Measurements from ENCODE around the gene CMTM4.
"Not testable (repeated sequence)": the region's sequence is repeated elsewhere in the genome, so short reads cannot be mapped to it uniquely, and the experiment has no call there.

CMTM4 gene

GRCh38 chr16:66676599-66676998, 19.9 kb downstream of the CMTM4 start:
- FAIRE-seq = no peak
- no peak for TF ChIP-seq CTCF (IDR thresholded peaks at IDR 0.05; ENCODE audit: insufficient read depth, missing control alignments)
- no peak for DNase-seq (ENCODE audit: insufficient read length, low spot score)

GRCh38 chr16:66673691-66674090, 22.9 kb downstream of the CMTM4 start:
- no peak for DNase-seq (ENCODE audit: insufficient read length, low spot score)
- no peak for FAIRE-seq
- no peak for TF ChIP-seq CTCF (IDR thresholded peaks at IDR 0.05; ENCODE audit: insufficient read depth, missing control alignments)

DNA sequence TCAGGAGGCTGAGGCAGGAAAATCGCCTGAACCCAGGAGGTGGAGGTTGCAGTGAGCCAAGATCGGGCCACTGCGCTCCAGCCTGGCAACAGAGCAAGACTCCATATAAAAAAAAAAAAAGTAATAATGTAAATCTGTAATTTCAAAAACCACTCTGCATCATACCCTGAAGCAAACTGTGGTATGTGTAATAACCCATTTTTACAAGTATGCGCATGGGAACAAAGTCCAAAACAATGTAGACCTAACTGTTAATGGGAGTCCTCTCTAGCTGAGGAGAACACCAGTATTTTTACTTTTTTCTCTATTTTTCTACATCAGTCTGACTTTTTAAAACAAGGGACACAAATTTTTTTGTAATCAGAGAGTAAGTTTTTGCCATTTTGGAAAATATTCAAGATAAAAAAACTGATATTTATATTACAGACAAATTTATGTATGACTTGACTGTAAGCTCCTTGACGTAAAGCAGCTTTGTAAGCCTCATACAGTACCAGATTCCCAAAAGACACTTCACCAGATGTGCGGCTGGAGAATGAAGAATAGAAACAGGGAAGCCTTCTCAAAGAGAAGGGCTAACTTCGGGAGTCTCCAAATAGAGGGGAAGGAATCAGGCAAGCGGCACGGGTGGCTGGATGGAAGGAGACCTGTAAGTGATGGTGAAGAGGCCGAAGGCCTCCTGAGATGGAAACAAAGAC, 25.7 kb downstream of the CMTM4 start:
- FAIRE-seq = no peak
- no peak for TF ChIP-seq CTCF (IDR thresholded peaks at IDR 0.05; ENCODE audit: insufficient read depth, missing control alignments)
- no peak for DNase-seq (ENCODE audit: insufficient read length, low spot score)

DNA sequence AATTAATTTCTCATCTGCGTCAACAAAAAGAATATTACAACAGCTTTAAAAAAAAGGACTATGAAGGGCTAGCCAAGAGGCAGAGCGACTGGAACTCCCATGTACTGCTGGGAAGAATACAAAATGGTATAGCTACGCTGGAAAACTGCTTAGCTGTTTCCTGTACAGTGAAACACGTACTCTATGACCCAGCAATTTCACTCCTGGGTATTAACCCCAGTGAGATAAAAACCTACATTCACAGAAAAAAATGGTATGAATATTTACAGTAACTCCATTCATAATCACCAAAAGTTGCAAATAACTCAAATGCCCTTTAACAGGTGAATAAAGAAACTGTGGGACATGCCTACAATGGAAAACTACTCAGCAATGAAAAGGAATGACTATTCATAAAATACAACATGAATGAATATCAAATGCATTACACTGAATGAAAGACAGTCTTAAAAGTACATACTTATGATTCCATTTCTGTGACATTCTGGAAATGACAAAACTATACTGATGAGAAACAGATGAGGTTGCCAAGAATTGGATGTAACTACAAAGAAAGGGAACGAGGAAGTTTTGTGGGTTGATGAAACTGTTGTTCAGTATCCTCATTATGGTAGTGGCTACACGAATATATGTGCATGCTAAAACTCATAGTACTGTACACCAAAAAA, 27.6 kb downstream of the CMTM4 start:
- DNase-seq (ENCODE audit: insufficient read length, low spot score) = no peak
- TF ChIP-seq CTCF (IDR thresholded peaks at IDR 0.05; ENCODE audit: insufficient read depth, missing control alignments) = no peak
- no peak for FAIRE-seq

DNA sequence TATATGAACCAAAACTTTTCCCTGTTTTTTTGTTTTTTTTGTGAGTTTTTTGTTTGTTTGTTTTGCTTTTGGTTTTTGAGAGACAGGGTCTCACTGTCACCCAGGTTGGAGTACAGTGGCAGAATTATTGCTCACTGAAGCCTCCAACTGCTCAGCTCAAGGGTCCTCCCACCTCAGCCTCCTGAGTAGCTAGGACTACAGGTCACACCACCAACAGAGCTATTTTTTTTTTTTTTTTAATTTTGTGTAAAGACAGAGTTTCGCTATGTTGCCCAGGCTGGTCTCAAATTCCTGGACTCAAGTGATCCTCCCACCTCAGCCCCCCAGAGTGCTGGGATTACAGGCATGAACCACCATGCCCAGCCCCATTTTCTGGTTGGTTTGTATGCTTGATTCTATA, 28.6 kb downstream of the CMTM4 start:
- DNase-seq (ENCODE audit: insufficient read length, low spot score) (no peak), FAIRE-seq (no peak)
- no peak for TF ChIP-seq CTCF (IDR thresholded peaks at IDR 0.05; ENCODE audit: insufficient read depth, missing control alignments)

DNA sequence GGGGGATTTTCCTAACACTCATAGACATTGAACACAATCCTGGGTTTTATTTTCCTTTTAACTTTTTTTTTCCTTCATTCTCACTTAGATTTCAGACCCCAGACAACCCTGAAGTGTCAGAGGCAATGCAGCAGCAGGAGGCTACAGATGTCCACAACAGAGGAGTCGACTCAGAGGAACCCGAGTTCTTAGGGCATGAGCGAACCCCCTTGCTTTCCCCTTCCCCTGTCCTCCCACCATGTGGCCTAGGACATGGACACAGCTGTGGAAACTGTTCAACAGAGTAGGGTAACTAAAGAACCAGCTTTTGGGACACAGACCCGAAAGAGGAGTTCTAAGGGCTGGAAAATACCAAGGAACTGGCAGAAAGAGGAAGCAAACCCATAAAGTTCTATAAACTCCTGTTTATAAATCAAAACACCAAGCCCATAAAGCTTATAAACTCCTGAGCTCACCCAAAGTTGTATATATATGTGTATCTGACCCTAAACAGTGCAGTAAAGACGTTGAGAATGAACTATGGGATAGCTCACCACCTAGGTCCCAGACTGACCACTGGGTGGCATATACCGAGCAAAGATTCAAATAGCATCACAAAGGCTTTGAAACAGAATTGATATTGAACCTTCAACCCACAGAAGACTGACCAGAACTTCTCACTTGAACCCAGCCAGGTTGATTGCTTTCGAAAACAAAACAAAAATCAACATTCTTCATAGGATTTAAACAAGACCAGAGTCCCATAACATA, 33.9 kb downstream of the CMTM4 start:
- no peak for TF ChIP-seq CTCF (IDR thresholded peaks at IDR 0.05; ENCODE audit: insufficient read depth, missing control alignments)
- DNase-seq (ENCODE audit: insufficient read length, low spot score) (no peak), FAIRE-seq (no peak)

- DNase-seq (ENCODE audit: insufficient read length, low spot score); FAIRE-seq: not testable (repeated sequence)
Observed at GRCh38 chr16:66661671-66662346, 34.7 kb downstream of the CMTM4 start.

All from D721Med (cell line).